NCI-H524 (cell line): ENCODE results near the gene WASHC3.
"Not testable (repeated sequence)": the region's sequence is repeated elsewhere in the genome, so short reads cannot be mapped to it uniquely, and the experiment has no call there.

Experiments
- DNase-seq, 2 experiments: peaks; one replicate each; lab custom pipeline; 2025; lab: John Stamatoyannopoulos, UW

WASHC3 gene

DNA sequence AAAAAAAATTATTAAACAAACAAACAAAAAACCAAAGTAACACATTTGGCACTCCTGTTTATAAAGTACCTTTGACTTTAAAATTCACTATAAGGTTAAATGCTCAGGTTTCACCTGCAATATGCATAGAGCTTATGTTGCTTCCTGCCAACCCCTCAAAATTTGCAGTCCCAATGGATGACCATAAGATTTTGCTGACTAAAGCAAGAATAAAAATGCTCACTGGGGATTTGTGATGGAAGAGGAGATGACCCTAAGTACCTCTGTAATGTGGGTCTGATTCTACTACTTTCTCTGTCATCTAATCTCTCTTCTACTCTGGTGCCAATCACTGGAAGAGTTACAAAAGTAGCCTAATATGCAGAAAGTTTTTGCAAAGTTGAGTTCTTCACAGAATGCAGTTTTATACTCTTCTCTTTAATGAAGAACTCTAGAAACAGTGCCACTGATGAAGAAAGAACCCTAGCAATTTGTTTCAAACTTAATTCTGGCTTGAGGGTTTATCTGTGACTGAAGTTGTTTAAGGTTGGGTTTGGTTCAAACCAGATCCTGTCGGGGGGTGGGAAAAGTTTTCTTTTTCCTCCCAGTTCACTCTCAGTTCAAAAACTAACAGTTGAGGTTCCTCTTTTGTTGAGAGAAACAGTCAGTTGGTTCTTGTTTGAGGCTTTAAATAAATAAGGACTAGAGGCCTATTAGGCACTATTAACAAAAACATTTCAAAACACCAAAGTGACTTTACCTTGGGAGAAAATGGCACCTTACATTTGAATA, 10.9 kb downstream of the WASHC3 start:
- no peak for DNase-seq

DNA sequence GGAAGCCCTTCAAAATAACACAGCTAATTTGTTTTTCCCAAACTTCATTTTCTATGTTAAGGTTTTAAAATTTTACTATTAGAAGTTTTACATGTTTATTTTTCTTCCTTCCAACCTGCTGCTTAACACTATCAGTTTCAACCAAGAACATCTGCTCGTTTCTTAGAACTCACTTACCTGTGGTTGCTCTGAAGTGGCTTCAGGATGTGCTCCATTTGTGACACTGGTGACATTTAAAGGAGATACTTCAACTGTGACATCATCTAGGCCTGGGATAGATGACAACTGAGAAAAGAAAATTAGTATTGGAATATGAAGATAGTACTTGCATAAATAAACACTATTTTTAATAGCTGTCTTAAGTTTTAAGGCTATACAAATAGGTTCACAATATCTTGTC, 17.9 kb downstream of the WASHC3 start:
- no peak for DNase-seq

DNA sequence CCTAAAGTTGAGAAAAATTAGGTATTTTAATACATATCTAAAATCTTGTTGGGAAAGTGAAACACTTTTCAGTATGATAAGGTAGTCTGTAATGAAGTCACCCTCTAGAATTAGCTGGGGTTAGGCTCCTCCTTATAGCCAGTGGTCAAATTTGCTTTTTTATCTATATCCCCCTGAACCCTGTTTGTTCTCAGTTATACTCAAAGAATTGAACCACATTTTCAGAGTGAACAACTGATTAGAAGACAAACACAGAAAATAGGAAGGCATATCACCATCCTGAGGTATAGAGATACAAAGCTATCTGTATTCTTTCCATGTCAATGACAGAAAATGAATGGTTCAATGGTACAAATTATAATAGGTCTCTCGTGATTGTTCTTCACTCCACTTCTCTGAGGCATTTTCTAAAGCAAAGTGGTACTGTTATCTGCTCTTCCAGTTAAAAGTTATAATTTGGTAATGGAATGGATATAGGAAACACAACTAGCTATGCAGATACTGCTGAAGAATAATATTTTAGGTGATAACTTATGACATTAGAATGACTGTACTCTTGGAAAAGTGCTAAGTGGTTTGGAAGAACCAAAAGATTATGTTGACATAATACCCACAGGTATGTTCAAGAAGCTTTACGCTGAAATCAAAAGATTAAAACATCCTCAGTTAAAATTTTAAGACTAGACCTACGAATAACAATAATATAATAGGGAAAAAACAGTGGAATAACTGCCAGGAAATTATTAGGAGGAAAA, 27.6 kb downstream of the WASHC3 start:
- no peak for DNase-seq

DNA sequence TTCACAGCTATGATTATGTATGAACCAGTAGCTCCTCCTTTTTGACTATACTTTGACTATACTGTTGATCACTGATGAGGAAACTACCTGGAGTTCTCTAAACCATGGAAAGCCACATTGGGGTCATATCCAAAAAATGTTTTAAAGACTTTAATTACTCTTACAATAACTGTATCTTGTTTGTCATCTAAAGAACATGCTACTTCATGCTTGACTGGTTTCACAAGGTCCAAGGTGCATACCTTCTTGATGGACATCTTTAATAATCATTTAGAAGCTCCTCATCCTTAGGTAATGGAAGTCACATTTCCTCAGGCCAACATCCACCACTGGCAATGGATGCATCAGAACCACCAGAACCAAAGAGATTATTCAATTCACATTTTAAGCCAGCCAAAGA, 29.9 kb downstream of the WASHC3 start:
- DNase-seq: no peak

DNA sequence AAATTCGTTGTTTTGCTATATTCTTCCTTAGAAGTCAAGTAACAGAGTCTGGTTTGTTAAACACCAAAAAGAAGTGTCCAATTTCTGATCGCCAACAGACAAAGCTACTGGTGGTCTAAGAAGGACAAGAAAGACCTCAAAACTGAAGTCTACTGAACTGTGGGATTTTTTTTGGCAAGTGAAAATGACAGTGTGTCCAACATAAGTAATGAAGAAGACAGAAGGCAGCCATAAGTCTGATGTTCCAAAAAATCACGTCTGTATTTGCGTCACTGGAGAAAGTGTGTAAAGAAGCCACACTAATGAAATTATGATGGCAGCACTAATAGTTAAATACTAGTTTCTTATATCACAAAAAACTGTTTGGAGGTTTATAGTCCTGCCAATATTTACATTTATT, 32.6 kb downstream of the WASHC3 start:
- no peak for DNase-seq

DNA sequence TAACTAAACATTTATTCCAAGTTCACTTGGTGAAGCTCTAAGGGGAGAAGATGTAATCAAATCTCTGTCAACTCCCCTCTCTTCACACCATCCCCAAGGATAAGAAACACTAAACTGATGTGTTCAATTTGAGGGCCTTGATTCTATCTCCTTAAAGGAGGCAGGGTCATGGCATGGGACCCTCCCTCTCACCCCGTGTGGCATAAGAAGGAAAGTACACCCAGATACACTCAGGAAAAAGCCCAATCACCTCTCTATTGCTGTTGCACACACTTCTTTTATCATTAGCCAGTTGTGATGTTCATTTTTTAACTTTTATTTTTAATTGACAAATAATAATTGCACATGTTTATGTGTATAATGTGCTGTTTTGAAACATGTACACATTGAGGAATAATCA, 35.1 kb downstream of the WASHC3 start:
- no peak for DNase-seq

DNA sequence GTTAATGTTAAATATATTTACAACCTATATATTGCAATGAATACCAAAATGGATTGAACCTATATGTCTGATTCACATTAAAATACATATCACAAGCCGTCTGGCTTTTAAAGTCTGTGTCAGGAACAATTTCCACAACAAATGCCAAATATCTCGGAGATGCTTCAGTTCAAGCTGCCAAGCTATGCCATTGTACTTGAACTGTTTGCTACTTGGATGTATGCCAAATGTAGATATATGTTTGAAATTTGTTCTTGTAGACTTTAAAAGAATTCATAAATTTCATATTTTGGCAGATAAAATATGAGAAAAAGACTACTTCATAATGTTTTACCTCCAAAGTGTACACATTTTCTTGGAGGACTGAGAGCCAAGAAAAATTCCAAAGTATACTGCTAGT, 37.0 kb downstream of the WASHC3 start:
- no peak for DNase-seq

DNA sequence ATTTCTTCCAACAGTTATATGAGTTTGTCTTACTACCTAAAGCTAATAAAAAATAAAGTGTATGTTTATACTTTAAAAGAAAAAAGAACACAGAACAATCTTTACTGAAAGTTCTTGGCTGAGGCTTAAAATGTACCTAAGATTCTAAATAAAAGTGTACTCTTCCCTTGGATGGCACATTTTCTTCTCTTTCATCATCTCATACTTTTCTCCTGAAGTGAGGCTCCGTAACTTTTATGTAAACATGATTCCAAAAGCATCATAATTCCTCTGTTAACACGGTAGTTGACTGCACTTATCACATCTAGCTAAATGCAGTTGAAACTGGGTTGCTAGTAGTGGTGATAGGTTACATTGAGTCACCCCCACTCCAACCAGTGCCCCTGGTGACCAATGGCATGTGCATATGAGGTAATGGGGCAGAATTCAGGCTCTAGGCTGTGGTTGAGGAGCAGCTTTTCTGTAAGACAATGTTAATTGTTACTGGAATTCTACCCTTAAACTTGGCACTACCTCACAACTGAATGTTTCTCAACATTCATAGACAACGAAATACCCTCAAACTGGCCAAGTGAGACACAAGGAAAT, 38.4 kb downstream of the WASHC3 start:
- no peak for DNase-seq

DNA sequence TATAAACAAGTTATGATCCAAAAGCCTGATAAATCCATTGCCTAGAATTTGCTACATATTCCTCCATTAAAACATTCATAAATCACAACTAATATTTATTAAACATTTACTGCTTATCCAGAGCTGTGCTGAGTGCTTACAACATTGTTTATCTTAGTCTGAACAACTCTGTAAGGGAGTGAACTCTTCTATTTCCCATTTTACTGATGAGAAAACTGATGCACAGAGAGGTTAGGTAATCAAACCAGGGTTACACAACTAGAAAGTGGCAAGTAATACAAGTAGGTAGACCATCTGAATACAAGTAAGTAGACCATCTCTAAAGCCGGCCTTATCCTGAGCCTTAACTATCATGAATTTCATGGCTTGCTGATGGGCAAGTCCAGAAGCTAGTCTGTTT, 39.5 kb downstream of the WASHC3 start:
- DNase-seq: no peak

DNA sequence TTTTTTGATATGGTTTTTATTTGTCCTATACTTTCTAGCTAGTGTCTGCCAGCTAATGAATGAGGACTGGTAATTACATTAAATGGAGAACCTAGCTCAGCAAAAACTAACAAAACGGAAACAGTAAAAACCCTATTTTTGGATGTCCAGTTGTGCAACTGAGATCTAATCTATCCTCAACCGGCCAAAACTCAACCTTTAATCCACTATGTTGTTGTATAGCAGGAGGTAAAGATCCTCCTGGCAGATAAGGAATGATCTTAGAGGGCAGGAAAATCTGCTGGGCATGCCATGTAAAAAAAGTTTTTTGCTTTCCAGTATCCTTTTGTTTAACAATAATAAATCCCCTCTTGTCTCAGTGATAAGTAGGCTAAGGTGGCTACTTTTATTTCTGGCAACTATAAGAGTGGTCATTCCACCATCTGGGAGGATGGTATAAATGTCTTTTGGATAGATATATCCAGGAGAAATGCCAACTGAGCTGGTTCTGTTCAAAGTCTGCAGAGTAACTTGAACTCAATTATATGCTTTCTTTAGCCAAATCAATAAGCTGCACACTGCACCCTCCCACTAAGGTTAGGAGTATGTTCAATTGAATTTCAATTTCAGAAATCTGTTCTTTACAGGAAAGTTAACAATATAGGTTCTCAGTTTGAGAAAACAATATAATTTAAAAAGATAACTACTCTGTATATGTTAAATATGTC, 40.1 kb downstream of the WASHC3 start:
- DNase-seq: no peak

DNA sequence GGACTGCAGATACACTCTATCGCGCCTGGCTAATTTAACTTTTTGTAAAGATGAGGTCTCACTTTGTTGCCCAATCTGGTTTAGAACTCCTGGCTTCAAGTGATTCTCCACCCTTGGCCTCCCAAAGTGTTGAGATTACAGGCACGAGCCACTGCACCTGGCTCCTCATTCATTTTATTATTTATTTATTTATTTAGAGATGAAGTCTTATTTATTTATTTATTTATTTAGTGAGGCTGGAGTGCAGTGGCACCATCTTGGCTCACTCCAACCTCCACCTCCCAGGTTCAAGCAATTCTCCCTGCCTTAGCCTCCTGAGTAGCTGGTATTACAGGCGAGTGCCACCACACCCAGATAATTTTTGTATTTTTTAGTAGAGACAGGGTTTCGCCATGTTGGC, 43.2 kb downstream of the WASHC3 start:
- DNase-seq: not testable (repeated sequence)

DNA sequence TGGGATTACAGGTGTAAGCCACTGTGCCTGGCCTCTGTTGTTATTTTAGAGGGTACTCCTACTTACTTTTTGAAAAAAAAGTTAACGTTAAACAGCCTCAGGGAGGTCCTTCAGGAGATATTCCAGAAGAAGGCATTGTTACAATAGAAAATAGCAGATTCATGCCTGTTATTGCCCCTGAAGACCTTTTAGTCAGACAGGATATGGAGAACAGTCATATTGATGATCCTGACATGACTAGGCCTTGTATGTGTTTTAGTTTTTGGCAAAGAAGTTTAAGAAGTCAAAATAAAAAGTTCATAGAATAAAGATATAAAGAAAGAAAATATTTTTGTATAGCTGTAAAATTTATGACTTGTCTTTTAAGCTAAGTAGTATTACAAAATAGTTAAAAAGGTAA, 45.3 kb downstream of the WASHC3 start:
- DNase-seq: no peak

DNA sequence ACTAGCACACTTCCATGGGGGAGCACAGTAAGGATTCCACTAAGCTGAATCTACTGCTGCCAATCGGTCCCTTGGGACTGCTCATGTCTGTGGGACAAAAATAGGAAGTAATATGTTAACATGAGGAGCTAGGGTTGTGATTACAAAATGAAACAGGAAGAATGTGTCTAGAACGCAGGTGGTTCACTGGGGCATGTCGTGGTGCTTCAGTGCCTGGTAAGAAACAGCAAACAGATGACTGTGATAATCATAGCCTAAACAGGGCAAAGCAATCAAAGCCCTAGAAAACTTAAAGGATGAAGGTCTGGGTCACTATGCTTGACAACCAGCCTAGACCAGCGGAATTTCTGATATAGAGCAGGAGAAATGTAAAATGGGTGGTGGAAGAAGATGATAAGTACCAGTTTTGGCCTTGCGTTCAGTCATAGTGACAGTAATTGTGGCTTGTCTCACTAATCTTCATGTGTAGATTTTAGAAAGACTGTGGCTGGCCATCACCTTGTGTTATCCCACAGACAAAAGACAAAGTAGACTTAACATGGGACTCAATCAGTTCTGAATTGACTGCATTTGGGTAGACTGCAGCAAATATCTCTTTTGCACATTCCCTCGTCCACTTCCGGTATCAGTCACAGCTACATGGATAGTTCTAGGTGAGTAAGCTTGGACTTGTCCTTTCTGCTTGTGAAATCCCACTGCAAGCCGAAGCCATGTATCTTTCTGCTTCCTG, 51.4 kb downstream of the WASHC3 start:
- DNase-seq: no peak

DNA sequence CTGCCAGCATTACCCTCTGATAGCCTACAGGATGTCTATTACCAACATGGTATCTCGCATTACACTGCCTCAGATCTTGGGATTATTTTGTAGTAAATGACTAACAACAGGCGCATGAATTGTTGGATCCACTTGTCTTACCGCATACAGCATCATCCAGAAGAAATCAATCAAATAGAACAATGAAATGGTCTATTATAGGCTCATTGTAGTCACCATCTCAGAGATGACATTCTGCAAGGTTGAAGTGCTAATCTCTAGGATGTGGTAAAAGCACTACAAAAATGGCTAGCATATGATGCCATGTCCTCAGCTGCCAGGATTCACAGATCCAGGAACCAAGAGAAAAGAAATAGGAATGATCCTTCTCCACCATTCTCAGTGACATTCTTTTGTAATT, 52.0 kb downstream of the WASHC3 start:
- DNase-seq: no peak

DNA sequence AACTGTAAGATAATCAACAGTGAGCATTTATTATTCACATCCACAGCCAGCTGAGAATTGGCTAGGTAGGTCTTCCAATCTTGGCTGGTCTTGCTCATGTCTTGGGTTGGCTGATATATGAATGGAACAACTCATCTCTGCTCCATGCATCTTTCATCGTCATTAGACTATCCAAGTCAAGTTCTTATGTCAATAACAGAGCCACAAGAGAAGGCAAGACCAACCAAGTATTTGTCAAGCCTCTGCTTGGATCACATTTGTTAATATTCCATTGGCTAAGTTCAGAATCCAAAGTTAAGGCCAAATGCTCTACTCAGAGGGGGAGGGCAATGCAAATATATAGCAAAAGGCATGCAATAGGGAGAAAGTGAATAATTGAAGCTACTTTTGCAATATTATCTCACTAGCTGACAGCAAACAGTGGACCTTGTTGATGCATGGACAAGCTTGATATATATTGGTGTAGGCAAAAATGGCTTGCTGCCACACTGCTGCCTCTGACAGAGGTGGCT, 53.1 kb downstream of the WASHC3 start:
- no peak for DNase-seq

DNA sequence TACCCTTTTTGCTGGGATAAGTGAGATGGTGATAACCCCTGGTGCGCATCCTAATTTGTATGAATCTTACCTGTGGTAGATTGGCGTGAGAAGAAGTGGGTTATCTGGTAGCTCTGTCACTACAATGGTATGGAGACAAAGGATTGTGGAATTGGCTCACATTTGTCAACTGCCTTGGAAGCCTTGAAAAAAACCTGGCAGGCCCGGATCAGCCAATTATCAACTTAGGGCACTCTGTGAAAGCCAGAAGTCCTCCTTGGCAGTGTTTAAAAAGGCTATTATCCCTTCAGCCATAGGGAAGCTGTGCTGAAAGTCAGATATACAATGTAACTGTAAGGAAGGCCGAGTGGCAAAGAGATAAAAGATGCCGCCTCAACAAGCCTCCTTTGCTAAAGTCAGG, 56.5 kb downstream of the WASHC3 start:
- no peak for DNase-seq

DNA sequence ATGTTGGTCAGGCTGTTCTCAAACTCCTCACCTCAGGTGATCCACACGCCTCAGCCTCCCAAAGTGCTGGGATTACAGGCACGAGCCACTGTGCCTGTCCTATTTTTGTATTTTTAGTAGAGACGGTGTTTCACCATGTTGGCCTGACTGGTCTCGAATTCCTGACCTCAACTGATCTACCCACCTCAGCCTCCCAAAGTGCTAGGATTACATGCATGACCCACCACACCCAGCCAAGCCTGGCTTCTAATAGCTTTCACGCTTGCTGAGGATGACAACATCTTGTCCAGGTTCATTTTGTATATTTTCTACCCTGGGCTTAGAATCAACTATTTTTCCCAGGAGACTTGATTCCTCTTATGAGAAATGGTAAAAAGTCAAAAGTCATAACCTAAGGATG, 64.7 kb downstream of the WASHC3 start:
- DNase-seq: no peak

DNA sequence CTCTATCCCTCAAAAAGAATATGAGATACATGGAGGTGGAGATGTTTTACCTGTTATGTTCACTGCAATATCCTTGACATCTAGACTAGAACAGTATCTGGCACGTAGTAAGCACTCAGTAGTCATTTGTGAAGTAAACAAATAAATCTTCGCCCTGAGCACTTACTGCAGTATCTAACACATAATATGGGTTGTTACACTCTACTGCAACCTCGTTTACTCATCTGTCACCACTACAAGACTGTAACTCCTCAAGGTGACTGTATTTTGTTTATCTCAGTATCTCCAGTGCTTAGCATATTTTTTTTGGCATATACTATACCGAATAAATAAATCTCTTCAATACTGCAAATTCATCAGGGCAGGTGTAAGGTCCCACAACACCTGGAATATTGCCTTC, 66.1 kb downstream of the WASHC3 start:
- no peak for DNase-seq

DNA sequence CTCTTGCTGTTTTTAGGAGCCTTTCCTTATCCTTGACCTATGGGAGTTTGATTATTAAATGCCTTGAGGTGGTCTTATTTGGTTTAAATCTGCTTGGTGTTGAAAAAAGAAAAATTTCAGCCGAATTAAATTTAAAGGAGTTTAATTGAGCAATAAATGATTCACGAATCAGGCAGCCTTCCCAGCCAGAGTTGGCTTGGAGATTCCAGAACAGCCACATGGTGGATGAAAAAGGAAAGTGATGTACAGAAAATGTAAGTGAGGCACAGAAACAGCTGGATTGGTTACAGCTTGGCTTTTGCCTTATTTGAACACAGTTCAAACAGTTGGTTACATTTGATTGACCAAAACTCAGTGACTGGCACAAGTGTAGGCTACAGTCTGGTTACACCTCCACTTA, 69.7 kb downstream of the WASHC3 start:
- no peak for DNase-seq

DNA sequence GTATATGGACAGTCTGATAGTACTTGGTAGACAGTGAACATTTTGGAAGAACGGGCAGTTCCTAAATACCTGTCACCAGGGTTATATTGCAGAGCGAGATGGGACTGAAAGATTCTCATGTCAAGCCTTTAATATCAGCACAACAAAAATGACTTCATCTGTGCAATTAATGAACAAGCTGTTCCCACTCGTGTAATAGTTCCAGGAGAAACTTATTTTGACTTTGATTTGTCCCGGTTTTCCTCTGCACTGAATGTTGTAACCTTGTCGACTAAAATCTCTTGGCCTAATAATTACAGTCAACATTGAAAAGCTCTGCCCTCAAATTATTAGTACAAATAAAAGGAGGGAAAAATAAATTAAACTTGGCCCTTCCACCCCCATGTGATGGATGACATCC, 79.5 kb downstream of the WASHC3 start:
- DNase-seq: no peak

DNA sequence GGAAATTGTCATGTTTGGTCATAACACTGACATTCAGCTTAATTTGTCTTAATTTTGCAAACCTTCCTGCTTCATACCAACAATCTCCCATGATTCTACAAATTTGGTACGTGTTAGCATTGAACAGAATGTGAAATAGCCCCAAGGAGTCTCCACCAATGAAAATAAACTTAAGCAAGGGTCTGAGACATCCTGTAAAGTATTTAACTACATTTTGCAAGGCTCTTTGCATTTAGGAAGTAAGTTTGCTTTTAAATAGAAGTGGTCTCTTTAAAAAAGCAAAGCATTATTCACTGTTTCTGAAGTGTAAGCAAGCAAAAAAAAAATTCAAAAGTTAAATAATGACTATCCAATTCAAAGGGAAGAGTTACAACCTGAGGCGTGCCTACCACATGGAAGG, 79.9 kb downstream of the WASHC3 start:
- no peak for DNase-seq

DNA sequence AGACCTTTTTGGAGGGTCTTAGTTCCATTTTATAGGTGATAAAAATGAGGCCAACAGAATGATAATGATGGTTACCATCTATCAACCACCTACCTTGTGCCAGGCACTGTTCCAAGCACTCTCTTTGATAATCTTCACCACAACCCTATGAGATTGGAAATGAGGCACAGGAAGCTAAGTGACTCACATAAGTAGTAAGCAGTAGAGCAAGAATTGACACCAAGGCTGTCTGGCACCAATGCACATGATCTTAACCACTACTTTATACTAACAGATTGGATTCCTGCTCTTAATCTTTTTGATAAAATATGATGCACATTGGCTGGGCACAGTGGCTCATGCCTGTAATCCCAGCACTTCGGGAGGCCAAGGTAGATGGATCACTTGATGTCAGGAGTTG, 93.0 kb downstream of the WASHC3 start:
- no peak for DNase-seq
